H9 (cell line): Measurements from ENCODE around the gene PKD1. TPM values are rescaled to one million over a fixed set of nuclear protein-coding genes. Genes with fewer than 3 reads are reported as not detected.

Source experiments
- DNase-seq: peaks from one replicate; pipeline ENCODE4 v3.0.0-alpha.2; 2017
- H2AFZ ChIP-seq: one replicate; pipeline ENCODE4 v1.6.1; 2013; ENCODE audit warnings: mild to moderate bottlenecking, low read length, control low read depth, moderate library complexity
- H2AK5ac ChIP-seq: 2 replicates; pipeline ENCODE4 v1.6.1; 2013; ENCODE audit warnings: low read length, control low read depth, mixed read lengths; ENCODE audit not compliant: insufficient read length
- H2BK120ac ChIP-seq: one replicate; pipeline ENCODE4 v1.6.1; 2013; ENCODE audit warnings: low read depth, mild to moderate bottlenecking, low read length, control low read depth, inconsistent platforms; ENCODE audit not compliant: poor library complexity, severe bottlenecking
- H2BK12ac ChIP-seq: 2 replicates; pipeline ENCODE4 v1.6.1; 2013; ENCODE audit warnings: low read length, control low read depth, mixed read lengths, low read depth; ENCODE audit not compliant: insufficient read length
- H2BK15ac ChIP-seq: 2 replicates; pipeline ENCODE4 v1.6.1; 2013; ENCODE audit warnings: low read depth, low read length, control low read depth
- H2BK20ac ChIP-seq: one replicate; pipeline ENCODE4 v1.6.1; 2013; ENCODE audit warnings: low read depth, mild to moderate bottlenecking, low read length, control low read depth, inconsistent platforms; ENCODE audit not compliant: poor library complexity, severe bottlenecking
- H2BK5ac ChIP-seq: 2 replicates; pipeline ENCODE4 v1.6.1; 2013; ENCODE audit warnings: low read length, control low read depth, mixed read lengths; ENCODE audit not compliant: insufficient read length
- H3K14ac ChIP-seq: 2 replicates; pipeline ENCODE4 v1.6.1; 2013; ENCODE audit warnings: low read length, control low read depth; ENCODE audit not compliant: insufficient read depth
- H3K18ac ChIP-seq: 2 replicates; pipeline ENCODE4 v1.6.1; 2013; ENCODE audit warnings: low read depth, mild to moderate bottlenecking, mixed read lengths, low read length, control low read depth; ENCODE audit not compliant: insufficient read length
- H3K23ac ChIP-seq: 2 replicates; pipeline ENCODE4 v1.6.1; 2013; ENCODE audit warnings: low read length, control low read depth, mixed read lengths, low read depth; ENCODE audit not compliant: insufficient read length
- H3K23me2 ChIP-seq: 2 replicates; pipeline ENCODE4 v1.6.1; 2013; ENCODE audit warnings: low read depth, mild to moderate bottlenecking, mixed read lengths, low read length, control low read depth; ENCODE audit not compliant: insufficient read length, poor library complexity, severe bottlenecking
- H3K27ac ChIP-seq: 2 replicates; pipeline ENCODE4 v1.5.1; 2013; ENCODE audit warnings: low read length, control low read depth, mixed read lengths, low read depth; ENCODE audit not compliant: insufficient read length
- H3K27me3 ChIP-seq: 2 replicates; pipeline ENCODE4 v1.6.1; 2013; ENCODE audit warnings: low read length, control low read depth, inconsistent platforms; ENCODE audit not compliant: insufficient read depth
- H3K4ac ChIP-seq: 2 replicates; pipeline ENCODE4 v1.6.1; 2013; ENCODE audit warnings: low read depth, mild to moderate bottlenecking, control low read depth, inconsistent platforms, low read length, moderate library complexity
- H3K4me1 ChIP-seq: 2 replicates; pipeline ENCODE4 v1.6.1; 2013; ENCODE audit warnings: low read length, control low read depth, inconsistent platforms; ENCODE audit not compliant: insufficient read depth
- H3K4me2 ChIP-seq: 2 replicates; pipeline ENCODE4 v1.6.1; 2013; ENCODE audit warnings: low read length, control low read depth, mixed read lengths; ENCODE audit not compliant: insufficient read length, insufficient read depth
- H3K56ac ChIP-seq: 2 replicates; pipeline ENCODE4 v1.6.1; 2013; ENCODE audit warnings: low read depth, mild to moderate bottlenecking, mixed read lengths, low read length, control low read depth; ENCODE audit not compliant: insufficient read length
- H3K79me1 ChIP-seq: 2 replicates; pipeline ENCODE4 v1.6.1; 2013; ENCODE audit warnings: low read depth, mild to moderate bottlenecking, moderate library complexity, low read length, control low read depth, inconsistent platforms; ENCODE audit not compliant: insufficient read depth, poor library complexity, severe bottlenecking
- H3K79me2 ChIP-seq: 2 replicates; pipeline ENCODE4 v1.6.1; 2013; ENCODE audit warnings: low read length, control low read depth, inconsistent platforms; ENCODE audit not compliant: insufficient read depth
- H3K9ac ChIP-seq: 2 replicates; pipeline ENCODE4 v1.6.1; 2013; ENCODE audit warnings: low read length, control low read depth, mixed read lengths; ENCODE audit not compliant: insufficient read length; ENCODE audit errors: extremely low read depth
- H3K9me3 ChIP-seq: one replicate; pipeline ENCODE4 v1.6.1; 2013; ENCODE audit warnings: low read depth, low read length, inconsistent platforms; ENCODE audit not compliant: control insufficient read depth
- H3T11ph ChIP-seq: one replicate; pipeline ENCODE4 v1.6.1; 2013; ENCODE audit warnings: mild to moderate bottlenecking, low read length, control low read depth, inconsistent platforms
- H4K20me1 ChIP-seq: one replicate; pipeline ENCODE4 v1.6.1; 2013; ENCODE audit not compliant: control insufficient read depth, insufficient read length, insufficient read depth
- H4K5ac ChIP-seq: 2 replicates; pipeline ENCODE4 v1.6.1; 2013; ENCODE audit warnings: low read depth, mild to moderate bottlenecking, mixed read lengths, low read length, control low read depth; ENCODE audit not compliant: insufficient read length
- H4K8ac ChIP-seq: replicated peaks from 2 replicates; pipeline ENCODE4 v1.6.1; 2013; ENCODE audit warnings: low read length, control low read depth, mixed read lengths, low read depth; ENCODE audit not compliant: insufficient read length
- H4K91ac ChIP-seq: 2 replicates; pipeline ENCODE4 v1.6.1; 2013; ENCODE audit warnings: low read depth, mild to moderate bottlenecking, moderate library complexity, mixed read lengths, low read length, control low read depth; ENCODE audit not compliant: insufficient read length
- H3K27ac Mint-ChIP-seq, 3 experiments: 2 replicates in 2 of 3; 3 replicates in 1 of 3; pipeline ENCODE4 v1.8.0; 2020 to 2021; ENCODE audit warnings: mixed read lengths in 3 of 3, mild to moderate bottlenecking in 1 of 3, moderate library complexity in 1 of 3
- H3K27me3 Mint-ChIP-seq: 2 replicates; pipeline ENCODE4 v1.8.0; 2021; ENCODE audit warnings: low read depth, mild to moderate bottlenecking, moderate library complexity, mixed read lengths
- H3K36me3 Mint-ChIP-seq, 3 experiments: 2 replicates in 2 of 3; 3 replicates in 1 of 3; pipeline ENCODE4 v1.8.0; 2020 to 2021; ENCODE audit warnings: low read depth in 3 of 3, mixed read lengths in 3 of 3; ENCODE audit not compliant: insufficient read depth in 1 of 3
- H3K4me1 Mint-ChIP-seq, 2 experiments: 2 replicates each; pipeline ENCODE4 v1.8.0; 2020; ENCODE audit warnings: mixed read lengths in 2 of 2
- H3K4me3 Mint-ChIP-seq, 2 experiments: 2 replicates in 1 of 2; 3 replicates in 1 of 2; pipeline ENCODE4 v1.8.0; 2020 to 2021; ENCODE audit warnings: mild to moderate bottlenecking in 2 of 2, mixed read lengths in 2 of 2, moderate library complexity in 1 of 2
- H3K9me3 Mint-ChIP-seq, 2 experiments: 2 replicates in 1 of 2; 3 replicates in 1 of 2; pipeline ENCODE4 v1.8.0; 2020; ENCODE audit warnings: mild to moderate bottlenecking in 2 of 2, mixed read lengths in 2 of 2, moderate library complexity in 1 of 2
- CTCF ChIP-seq: fragments of 200-600 bp; sonication (generic); conservative IDR thresholded peaks from 3 replicates; pipeline ENCODE4 v1.8.0; 2021; ENCODE audit warnings: antibody characterized with exemption, mild to moderate bottlenecking
- WGBS: extraction: QIAGEN DNeasy Blood & Tissue Kit; methylation state at CpG from one replicate; pipeline ENCODE4 v1.1.7; 2013; ENCODE audit warnings: missing lambda C conversion rate, low lambda C conversion rate, mixed read lengths; ENCODE audit not compliant: insufficient read length; ENCODE audit errors: extremely low coverage; 5-methylcytosine and 5-hydroxymethylcytosine counted together
- total RNA-seq: library from RNA; stranded (reverse); gene quantifications from 2 replicates; pipeline ENCODE4 v1.2.1, GENCODE V29; 2021

The PKD1 gene
- total RNA-seq, 1 experiment from 2014 or later: 88.0 TPM

GRCh38 chr16:2061023-2061422 is 74.7 kb downstream of the PKD1 start:
- Histone ChIP-seq H3K18ac (no peak overlapping the region), H3K9ac (no peak overlapping the region), H2BK5ac (no peak overlapping the region), H3T11ph (no peak overlapping the region), H3K4me1 (no peaks in the 10 kb centered on the region), H3K79me2 (no peaks in the 10 kb centered on the region), H4K91ac (no peak overlapping the region), H2BK120ac (no peak overlapping the region), H3K56ac (no peak overlapping the region), H2AFZ (no peak overlapping the region), H4K8ac (no peak overlapping the region), H4K5ac (no peak overlapping the region), H4K20me1 (peaks cover 2% of the 10 kb centered on the region), H3K4me2 (no peak overlapping the region), H3K79me1 (no peaks in the 10 kb centered on the region), H3K9me3 (no peaks in the 10 kb centered on the region), H2BK20ac (no peak overlapping the region), H2AK5ac (no peak overlapping the region), H3K4ac (no peak overlapping the region), H3K23ac (no peak overlapping the region), H2BK15ac (no peak overlapping the region), H3K23me2 (peaks cover 3% of the 10 kb centered on the region), H2BK12ac (no peak overlapping the region), H3K27me3 (no peaks in the 10 kb centered on the region), H3K27ac (no peak overlapping the region), H3K14ac (no peak overlapping the region)
- Mint-ChIP-seq H3K4me1 (no peaks in the 10 kb centered on the region), H3K9me3 (no peaks in the 10 kb centered on the region), H3K4me3 (no peak overlapping the region), H3K27me3 (no peaks in the 10 kb centered on the region), H3K27ac (no peak overlapping the region), H3K36me3 (peaks cover 4 to 26% (median 15%) of the 10 kb centered on the region in 3 experiments; a peak in 6 of 7 replicates)
- WGBS: no CpG with 5 or more reads among the region's 18 CpGs
- DNase-seq: no peak
- no peak for TF ChIP-seq CTCF
